ENCODE data around the gene VMO1.

The VMO1 gene

DNA sequence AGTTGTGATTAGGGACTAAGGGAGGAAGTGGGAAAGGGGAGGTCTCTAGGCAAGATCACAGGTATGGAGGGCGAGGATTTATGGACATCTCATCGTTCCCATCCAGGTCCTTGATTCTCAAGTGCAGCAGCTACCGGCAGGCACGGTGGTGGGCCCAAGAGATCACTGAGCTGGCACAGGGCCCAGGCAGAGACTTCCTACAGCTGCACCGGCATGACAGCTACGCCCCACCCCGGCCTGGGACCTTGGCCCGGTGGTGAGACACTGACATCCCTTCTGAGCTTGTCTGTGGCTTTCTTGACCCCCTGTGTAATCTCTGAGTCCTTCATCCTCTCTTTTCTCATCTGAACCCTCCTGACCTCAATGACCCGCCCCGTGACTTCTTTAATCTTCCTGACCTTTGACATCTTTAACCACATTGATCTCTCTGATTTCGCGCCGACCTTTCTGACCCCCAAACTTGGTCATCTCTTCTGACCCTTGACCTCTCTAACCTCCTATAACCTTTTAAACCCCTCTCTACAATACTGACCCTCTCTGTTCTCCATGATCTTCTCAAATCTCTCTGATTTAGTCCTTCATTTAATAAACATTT lies 24.6 kb upstream of the VMO1 start:
- TF ChIP-seq, protein P1, sequence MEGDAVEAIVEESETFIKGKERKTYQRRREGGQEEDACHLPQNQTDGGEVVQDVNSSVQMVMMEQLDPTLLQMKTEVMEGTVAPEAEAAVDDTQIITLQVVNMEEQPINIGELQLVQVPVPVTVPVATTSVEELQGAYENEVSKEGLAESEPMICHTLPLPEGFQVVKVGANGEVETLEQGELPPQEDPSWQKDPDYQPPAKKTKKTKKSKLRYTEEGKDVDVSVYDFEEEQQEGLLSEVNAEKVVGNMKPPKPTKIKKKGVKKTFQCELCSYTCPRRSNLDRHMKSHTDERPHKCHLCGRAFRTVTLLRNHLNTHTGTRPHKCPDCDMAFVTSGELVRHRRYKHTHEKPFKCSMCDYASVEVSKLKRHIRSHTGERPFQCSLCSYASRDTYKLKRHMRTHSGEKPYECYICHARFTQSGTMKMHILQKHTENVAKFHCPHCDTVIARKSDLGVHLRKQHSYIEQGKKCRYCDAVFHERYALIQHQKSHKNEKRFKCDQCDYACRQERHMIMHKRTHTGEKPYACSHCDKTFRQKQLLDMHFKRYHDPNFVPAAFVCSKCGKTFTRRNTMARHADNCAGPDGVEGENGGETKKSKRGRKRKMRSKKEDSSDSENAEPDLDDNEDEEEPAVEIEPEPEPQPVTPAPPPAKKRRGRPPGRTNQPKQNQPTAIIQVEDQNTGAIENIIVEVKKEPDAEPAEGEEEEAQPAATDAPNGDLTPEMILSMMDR (IDR thresholded peaks at IDR 0.05; ENCODE audit: insufficient read depth, low read depth, low read length, missing control alignments) = no peak
- no peak overlapping the region for H3K4me3 ChIP-seq (ENCODE audit: low read length)
- DNase-seq (ENCODE audit: low read depth) = no peak

DNA sequence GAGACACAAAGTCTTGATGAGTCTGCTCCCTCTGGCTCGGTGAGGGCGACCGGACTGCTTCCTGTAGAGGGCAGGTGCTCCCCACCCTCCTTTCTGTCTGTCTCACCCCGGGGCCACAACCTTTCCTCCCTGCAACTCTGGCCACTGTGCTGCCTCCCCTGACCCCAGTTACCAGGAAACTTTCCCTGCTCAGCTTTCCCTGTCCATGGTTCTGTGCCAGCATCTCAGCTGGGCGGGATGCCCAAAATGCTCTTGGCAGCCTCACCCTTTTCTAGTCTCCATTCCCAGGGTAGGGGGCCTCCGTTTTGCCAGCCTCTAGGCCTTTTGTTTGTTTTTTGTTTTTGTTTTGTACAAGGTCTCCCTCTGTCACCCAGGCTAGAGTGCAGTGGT lies 22.2 kb upstream of the VMO1 start:
- peak overlapping the region; percentile 61 for H3K4me3 ChIP-seq (ENCODE audit: low read length)
- TF ChIP-seq, protein P1 (IDR thresholded peaks at IDR 0.05; ENCODE audit: insufficient read depth, low read depth, low read length, missing control alignments) = no peak
- DNase-seq (ENCODE audit: low read depth) = no peak

DNA sequence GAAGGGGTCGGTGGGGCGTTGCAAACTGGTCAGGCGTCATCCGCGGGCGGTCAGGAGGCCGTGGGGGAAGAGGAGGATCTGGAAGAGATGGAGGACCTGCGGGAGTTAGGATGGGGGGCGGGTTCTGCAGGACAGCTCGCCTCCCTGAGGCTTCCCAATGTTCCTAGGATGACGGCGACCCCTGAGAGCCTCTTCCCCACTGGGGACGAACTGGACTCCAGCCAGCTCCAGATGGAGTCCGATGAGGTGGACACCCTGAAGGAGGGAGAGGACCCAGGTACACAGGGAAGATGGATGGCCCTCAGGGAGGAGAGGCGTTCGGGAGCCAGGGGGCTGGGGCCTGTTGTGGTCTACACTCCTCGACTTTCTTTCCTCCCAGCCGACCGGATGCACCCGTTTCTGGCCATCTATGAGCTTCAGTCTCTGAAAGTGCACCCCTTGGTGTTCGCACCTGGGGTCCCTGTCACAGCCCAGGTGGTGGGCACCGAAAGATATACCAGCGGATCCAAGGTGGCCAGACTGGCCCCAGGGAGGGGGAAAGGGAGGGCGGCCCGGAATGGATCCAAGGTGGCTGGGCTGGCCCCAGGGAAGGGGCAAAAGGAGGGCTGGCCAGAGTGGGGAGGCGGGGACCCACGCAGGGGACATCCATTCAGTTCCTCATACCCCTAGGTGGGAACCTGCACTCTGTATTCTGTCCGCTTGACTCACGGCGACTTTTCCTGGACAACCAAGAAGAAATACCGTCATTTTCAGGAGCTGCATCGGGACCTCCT lies 21.6 kb upstream of the VMO1 start:
- H3K4me3 ChIP-seq (ENCODE audit: low read length) = peak overlapping the region; percentile 61
- DNase-seq (ENCODE audit: low read depth) = no peak
- TF ChIP-seq, protein P1 (IDR thresholded peaks at IDR 0.05; ENCODE audit: insufficient read depth, low read depth, low read length, missing control alignments) = no peak

DNA sequence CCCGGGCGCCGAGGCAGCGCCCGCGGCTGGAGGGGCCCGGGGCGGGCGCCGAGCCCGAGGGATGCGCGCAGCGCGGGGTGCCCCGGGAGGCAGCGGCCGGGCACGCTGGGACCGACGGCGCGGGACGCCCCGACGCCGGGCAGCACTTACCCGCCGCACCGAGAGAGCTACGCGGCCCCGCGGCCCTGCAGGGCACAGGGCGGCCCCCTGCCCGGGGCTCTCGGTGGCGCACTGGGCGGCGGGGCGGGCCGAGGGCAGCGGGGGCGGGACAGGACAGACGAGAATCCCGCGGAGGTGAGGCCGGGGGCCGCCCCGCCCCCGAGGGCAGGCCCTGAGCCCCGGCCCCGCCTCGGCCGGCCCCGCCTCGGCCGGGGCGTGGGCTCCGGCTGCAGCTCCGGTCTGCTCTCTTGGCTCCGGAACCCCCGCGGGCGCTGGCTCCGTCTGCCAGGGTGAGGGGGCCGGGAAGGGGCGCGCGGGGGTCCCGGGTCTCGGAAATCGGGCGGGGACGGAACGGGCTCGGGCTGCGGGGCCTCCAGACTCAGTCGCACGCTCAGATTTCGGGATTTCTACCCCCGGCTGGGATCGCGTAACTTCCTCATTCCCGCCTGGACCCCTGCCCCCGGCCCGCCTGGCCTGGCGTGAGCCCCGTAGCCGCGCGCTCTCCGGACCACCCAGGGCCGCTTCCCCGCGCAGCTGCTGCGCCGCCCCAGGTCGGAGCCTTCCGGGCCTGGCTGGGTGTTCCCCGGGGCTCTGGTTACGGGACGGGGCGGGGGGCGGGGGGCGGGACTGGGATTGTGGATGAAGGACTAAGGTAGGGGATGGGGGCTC lies 20.8 kb upstream of the VMO1 start, which contains the start of gene PLD2:
PLD2 (plus strand) TSS at position 376 of the 828 bp plus-strand sequence. CDS start 621 bp downstream, outside the sequence.
- H3K4me3 ChIP-seq (ENCODE audit: low read length) = peak within 1 kb of the TSS; percentile 61
- DNase-seq (ENCODE audit: low read depth) = peak; percentile 88
- TF ChIP-seq, protein P1 (IDR thresholded peaks at IDR 0.05; ENCODE audit: insufficient read depth, low read depth, low read length, missing control alignments) = no peak

DNA sequence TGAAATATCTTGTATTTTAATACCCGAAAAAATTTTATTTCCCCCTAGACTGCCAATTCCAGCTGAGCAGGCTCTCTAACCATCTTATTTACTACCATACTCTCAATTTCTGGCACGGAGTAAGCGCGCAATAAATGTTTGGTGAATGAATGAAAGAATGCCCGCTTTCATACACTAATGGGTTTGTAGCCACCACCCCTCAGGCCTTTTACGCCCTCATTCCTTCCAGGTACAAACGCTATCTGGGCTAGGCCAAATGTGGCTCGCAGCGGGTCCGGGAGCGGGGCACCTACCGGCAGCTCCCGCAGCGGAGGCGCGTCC lies 20.3 kb upstream of the VMO1 start:
- no peak for DNase-seq (ENCODE audit: low read depth)
- H3K4me3 ChIP-seq (ENCODE audit: low read length) = peak overlapping the region; percentile 61
- TF ChIP-seq, protein P1 (IDR thresholded peaks at IDR 0.05; ENCODE audit: insufficient read depth, low read depth, low read length, missing control alignments) = no peak

DNA sequence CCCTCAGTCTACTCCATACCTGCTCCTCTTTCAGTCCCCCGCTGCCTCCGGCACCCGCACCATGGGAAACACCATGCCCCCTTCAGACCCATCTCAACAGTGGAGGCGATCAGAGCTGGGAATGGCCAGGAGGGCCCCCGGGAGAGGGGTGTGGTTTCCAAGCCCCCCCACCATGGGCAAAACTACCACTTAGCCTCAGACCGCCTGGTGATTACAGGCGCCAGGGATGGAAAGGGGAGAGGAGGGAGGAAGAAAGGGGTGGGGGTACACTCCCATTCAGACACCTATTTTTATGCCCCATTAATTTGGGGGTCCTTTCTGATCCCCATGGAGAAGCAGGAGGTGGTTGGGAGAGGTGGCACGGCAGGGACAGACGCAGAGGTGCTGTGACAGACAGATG lies 16.1 kb upstream of the VMO1 start, which contains the start of gene C17orf114:
C17orf114 (minus strand) TSS at position 101 of the 400 bp plus-strand sequence.
- TF ChIP-seq, protein P1 (IDR thresholded peaks at IDR 0.05; ENCODE audit: insufficient read depth, low read depth, low read length, missing control alignments) = no peak
- no peak for DNase-seq (ENCODE audit: low read depth)
- H3K4me3 ChIP-seq (ENCODE audit: low read length) = no peak within 1 kb of the TSS

Data from epithelial cell of esophagus (primary cell).